A549 (cell line): ENCODE results near the gene RPS6KC1.

ENCODE experiments used
- CHD2 ChIP-seq: fragments of 150-350 bp; IDR thresholded peaks from 2 replicates; pipeline ENCODE4 v1.6.1; 2014; ENCODE audit warnings: low read length; ENCODE audit not compliant: partially characterized antibody
- CHD4 ChIP-seq: fragments of 200-600 bp; sonication (generic); IDR thresholded peaks from 2 replicates; pipeline ENCODE4 v1.6.1; 2016; ENCODE audit warnings: antibody characterized with exemption, mild to moderate bottlenecking, borderline replicate concordance
- CTCF ChIP-seq: fragments of >200 bp; sonication (Bioruptor Twin); formaldehyde crosslinking; IDR thresholded peaks from 3 replicates; pipeline ENCODE4 v1.5.1; 2016
- EP300 ChIP-seq, 2 experiments: fragments of >200 bp; sonication (Bioruptor Twin); formaldehyde crosslinking; IDR thresholded peaks; 2 replicates in 1 of 2; 3 replicates in 1 of 2; pipeline ENCODE4 v1.6.1; 2016 to 2017
- JUNB ChIP-seq: fragments of >200 bp; sonication (Bioruptor Twin); formaldehyde crosslinking; IDR thresholded peaks from 2 replicates; pipeline ENCODE4 v1.6.1; 2016
- POLR2A ChIP-seq: IDR thresholded peaks from 2 replicates; pipeline ENCODE4 v1.6.1; 2012; ENCODE audit warnings: mild to moderate bottlenecking, low read length
- TF ChIP-seq, protein P1 (sequence below): fragments of >200 bp; sonication (Bioruptor Twin); formaldehyde crosslinking; IDR thresholded peaks from 3 replicates; pipeline ENCODE4 v1.6.1; 2016

DNA sequence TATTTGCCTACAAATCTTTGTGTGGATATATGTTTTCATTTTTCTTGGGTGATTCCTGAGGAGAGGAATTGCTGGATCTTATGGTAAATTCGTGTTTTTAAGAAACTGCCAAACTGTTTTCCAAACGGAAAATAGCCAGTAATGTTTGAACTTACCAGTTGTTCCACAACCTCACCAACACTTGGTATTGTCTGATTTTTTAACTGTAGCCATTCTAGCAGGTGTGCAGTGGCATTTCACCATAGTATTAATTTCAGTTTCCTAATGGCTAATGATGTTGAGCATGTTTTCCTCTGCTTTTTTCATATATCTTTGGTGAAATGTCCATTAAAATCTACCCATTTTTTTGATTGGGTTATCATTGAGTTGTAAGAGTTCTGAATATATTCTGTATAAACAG is 56.6 kb downstream of the RPS6KC1 start:
- TF ChIP-seq CTCF: no peak
- TF ChIP-seq JUNB: no peak
- no peak for TF ChIP-seq CHD4
- no peak for TF ChIP-seq POLR2A
- no peak for TF ChIP-seq CHD2
- TF ChIP-seq EP300 (IDR thresholded peaks at IDR 0.05): no peak
- TF ChIP-seq, protein P1, sequence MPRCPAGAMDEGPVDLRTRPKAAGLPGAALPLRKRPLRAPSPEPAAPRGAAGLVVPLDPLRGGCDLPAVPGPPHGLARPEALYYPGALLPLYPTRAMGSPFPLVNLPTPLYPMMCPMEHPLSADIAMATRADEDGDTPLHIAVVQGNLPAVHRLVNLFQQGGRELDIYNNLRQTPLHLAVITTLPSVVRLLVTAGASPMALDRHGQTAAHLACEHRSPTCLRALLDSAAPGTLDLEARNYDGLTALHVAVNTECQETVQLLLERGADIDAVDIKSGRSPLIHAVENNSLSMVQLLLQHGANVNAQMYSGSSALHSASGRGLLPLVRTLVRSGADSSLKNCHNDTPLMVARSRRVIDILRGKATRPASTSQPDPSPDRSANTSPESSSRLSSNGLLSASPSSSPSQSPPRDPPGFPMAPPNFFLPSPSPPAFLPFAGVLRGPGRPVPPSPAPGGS: no peak
